SU-DHL-6 (cell line): ENCODE results near the gene PID1.

Experiments used
- CTCF ChIP-seq: fragments of 200-600 bp; sonication (generic); IDR thresholded peaks from one replicate; pipeline ENCODE4 v1.5.1; 2017; ENCODE audit warnings: antibody characterized with exemption, mild to moderate bottlenecking, low read length, moderate library complexity; ENCODE audit not compliant: insufficient read depth, poor library complexity, severe bottlenecking
- EZH2phosphoT487 ChIP-seq: fragments of 200-600 bp; sonication (generic), shearing (Covaris generic); conservative IDR thresholded peaks from 2 replicates; pipeline ENCODE4 v1.6.1; 2018; ENCODE audit warnings: mild to moderate bottlenecking, antibody characterized with exemption, low read length, moderate library complexity, mixed read lengths

GRCh38 chr2:228986961-228987360 lies 284.1 kb downstream of the PID1 start:
- TF ChIP-seq CTCF = no peak
- no peak for TF ChIP-seq EZH2phosphoT487
